ENCODE results near the gene OR4E1. TPM values are rescaled to one million over a fixed set of nuclear protein-coding genes. Genes with fewer than 3 reads are reported as not detected.
"Not testable (repeated sequence)": the region's sequence is repeated elsewhere in the genome, so short reads cannot be mapped to it uniquely, and the experiment has no call there.

OR4E1 gene
- total and polyA plus RNA-seq, 2 donors, result 0.05 to 0.07 TPM

DNA sequence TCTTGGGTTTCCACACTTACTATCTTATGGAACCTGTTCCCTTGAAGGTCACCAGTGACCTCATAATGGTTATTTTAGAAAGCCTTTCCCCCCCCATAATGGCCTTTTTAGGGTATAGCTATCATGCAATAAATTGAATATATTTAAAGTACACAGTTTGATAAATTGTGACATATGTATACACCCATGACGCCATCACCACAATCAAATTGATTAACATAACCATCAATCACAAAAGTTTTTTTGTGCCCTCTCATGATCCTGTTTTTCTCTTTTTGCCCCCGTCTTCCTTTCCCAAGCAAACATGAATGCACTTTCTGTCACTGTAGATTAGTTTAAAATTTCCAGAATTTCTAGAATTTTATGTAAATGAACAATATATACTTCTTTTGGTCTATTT is 28.7 kb upstream of the OR4E1 start:
- H3K9me3 ChIP-seq (ENCODE audit: control insufficient read depth in 2 of 2, insufficient read depth in 1 of 2, low read length in 1 of 2), result peaks cover 0 to 1% of the 10 kb centered on the region in 2 donors
- H3K36me3 ChIP-seq (ENCODE audit: control insufficient read depth in 2 of 2, insufficient read depth in 2 of 2, low read length in 1 of 2), result no peaks in the 10 kb centered on the region
- no peaks in the 10 kb centered on the region for H3K27me3 ChIP-seq (ENCODE audit: control insufficient read depth in 2 of 2, insufficient read depth in 1 of 2, low read length in 1 of 2)
- H3K27ac ChIP-seq (ENCODE audit: low read depth in 1 of 2, low read length in 1 of 2), result no peak overlapping the region
- 96% methylated on average over 2 of the region's 2 CpGs for WGBS
- no peaks in the 10 kb centered on the region for H3K4me1 ChIP-seq (ENCODE audit: control insufficient read depth in 2 of 2, insufficient read depth in 2 of 2, low read length in 2 of 2)
- DNase-seq (ENCODE audit: low read depth in 6 of 9, low spot score in 9 of 9), result no peak
- H3K4me3 ChIP-seq (ENCODE audit: low read length in 2 of 2), result no peak overlapping the region

GRCh38 chr14:21699551-21699950 is 25.9 kb upstream of the OR4E1 start:
- no peak for DNase-seq (ENCODE audit: low read depth in 6 of 9, low spot score in 9 of 9)
- no peaks in the 10 kb centered on the region for H3K27me3 ChIP-seq (ENCODE audit: control insufficient read depth in 2 of 2, insufficient read depth in 1 of 2, low read length in 1 of 2)
- no peak overlapping the region for H3K27ac ChIP-seq (ENCODE audit: low read depth in 1 of 2, low read length in 1 of 2)
- WGBS, result 97% methylated on average over 2 of the region's 2 CpGs
- H3K36me3 ChIP-seq (ENCODE audit: control insufficient read depth in 2 of 2, insufficient read depth in 2 of 2, low read length in 1 of 2), result no peaks in the 10 kb centered on the region
- H3K9me3 ChIP-seq (ENCODE audit: control insufficient read depth in 2 of 2, insufficient read depth in 1 of 2, low read length in 1 of 2), result no peaks in the 10 kb centered on the region
- no peaks in the 10 kb centered on the region for H3K4me1 ChIP-seq (ENCODE audit: control insufficient read depth in 2 of 2, insufficient read depth in 2 of 2, low read length in 2 of 2)
- no peak overlapping the region for H3K4me3 ChIP-seq (ENCODE audit: low read length in 2 of 2)

DNA sequence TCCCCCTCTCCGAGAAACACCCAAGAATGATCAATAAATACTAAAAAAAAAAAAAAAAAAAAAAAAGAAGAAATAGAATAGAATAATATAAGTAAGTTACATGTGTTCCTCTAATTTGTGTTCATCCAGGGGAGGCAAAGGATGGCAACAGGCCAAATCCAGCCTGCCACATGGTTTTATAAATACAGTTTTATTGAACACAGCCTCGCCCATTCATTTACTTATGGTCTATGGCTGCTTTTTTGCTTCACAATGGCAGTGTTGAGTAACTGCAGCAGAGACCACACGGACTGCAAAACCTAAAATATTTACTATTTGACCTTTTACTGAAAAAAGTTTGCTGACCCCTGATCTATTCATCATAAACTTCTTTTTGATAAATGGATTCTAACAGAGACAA is 24.9 kb upstream of the OR4E1 start:
- H3K4me3 ChIP-seq (ENCODE audit: low read length in 2 of 2); DNase-seq (ENCODE audit: low read depth in 6 of 9, low spot score in 9 of 9); H3K27ac ChIP-seq (ENCODE audit: low read depth in 1 of 2, low read length in 1 of 2); H3K27me3 ChIP-seq (ENCODE audit: control insufficient read depth in 2 of 2, insufficient read depth in 1 of 2, low read length in 1 of 2); H3K4me1 ChIP-seq (ENCODE audit: control insufficient read depth in 2 of 2, insufficient read depth in 2 of 2, low read length in 2 of 2); H3K36me3 ChIP-seq (ENCODE audit: control insufficient read depth in 2 of 2, insufficient read depth in 2 of 2, low read length in 1 of 2); H3K9me3 ChIP-seq (ENCODE audit: control insufficient read depth in 2 of 2, insufficient read depth in 1 of 2, low read length in 1 of 2): not testable (repeated sequence)
- 80% methylated on average over 2 of the region's 3 CpGs for WGBS

DNA sequence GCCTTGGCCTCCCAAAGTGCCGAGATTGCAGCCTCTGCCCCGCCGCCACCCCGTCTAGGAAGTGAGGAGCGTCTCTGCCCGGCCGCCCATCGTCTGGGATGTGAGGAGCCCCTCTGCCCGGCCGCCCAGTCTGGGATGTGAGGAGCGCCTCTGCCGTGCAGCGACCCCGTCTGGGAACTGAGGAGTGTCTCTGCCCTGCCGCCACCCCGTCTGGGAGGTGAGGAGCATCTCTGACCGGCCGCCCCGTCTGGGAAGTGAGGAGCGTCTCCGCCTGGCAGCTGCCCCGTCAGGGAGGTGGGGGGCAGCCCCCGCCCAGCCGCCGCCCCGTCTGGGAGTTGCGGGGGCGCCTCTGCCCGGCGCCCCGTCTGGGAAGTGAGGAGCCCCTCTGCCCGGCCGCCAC is 24.0 kb upstream of the OR4E1 start:
- H3K27me3 ChIP-seq (ENCODE audit: control insufficient read depth in 2 of 2, insufficient read depth in 1 of 2, low read length in 1 of 2); H3K9me3 ChIP-seq (ENCODE audit: control insufficient read depth in 2 of 2, insufficient read depth in 1 of 2, low read length in 1 of 2); H3K4me3 ChIP-seq (ENCODE audit: low read length in 2 of 2); H3K27ac ChIP-seq (ENCODE audit: low read depth in 1 of 2, low read length in 1 of 2); H3K4me1 ChIP-seq (ENCODE audit: control insufficient read depth in 2 of 2, insufficient read depth in 2 of 2, low read length in 2 of 2); DNase-seq (ENCODE audit: low read depth in 6 of 9, low spot score in 9 of 9); H3K36me3 ChIP-seq (ENCODE audit: control insufficient read depth in 2 of 2, insufficient read depth in 2 of 2, low read length in 1 of 2): not testable (repeated sequence)
- WGBS, result 97% methylated on average over 33 of the region's 33 CpGs

- H3K27me3 ChIP-seq (ENCODE audit: control insufficient read depth in 2 of 2, insufficient read depth in 1 of 2, low read length in 1 of 2), result no peaks in the 10 kb centered on the region
- DNase-seq (ENCODE audit: low read depth in 6 of 9, low spot score in 9 of 9), result no peak
Measured at GRCh38 chr14:21694425-21694824, 20.8 kb upstream of the OR4E1 start.

DNA sequence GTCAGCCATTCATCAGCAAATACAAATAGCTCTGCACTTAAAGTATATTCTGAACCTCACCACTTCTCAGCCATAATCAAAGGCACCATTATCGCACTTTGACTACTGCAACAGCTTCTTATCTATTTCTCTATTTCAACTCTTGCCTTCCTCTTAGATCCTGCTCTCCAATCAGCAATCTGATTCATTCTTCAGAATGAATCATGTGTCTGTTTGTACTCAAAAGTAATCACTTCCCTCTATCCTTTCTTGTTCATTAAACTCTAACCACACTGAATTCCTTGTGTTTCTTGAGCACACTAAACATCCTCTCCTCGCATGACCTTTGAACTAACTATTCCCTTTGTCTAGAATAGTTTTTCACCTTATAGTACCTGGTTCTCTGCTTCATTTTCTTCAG is 12.8 kb upstream of the OR4E1 start:
- H3K36me3 ChIP-seq (ENCODE audit: control insufficient read depth in 2 of 2, insufficient read depth in 2 of 2, low read length in 1 of 2), result no peaks in the 10 kb centered on the region
- 95% methylated on average over 2 of the region's 2 CpGs for WGBS

More at GRCh38 chr14:21694425-21694824, 20.8 kb upstream of the OR4E1 start:
- Histone ChIP-seq H3K27ac (ENCODE audit: low read depth in 1 of 2, low read length in 1 of 2) (no peak overlapping the region), H3K4me1 (ENCODE audit: control insufficient read depth in 2 of 2, insufficient read depth in 2 of 2, low read length in 2 of 2) (no peaks in the 10 kb centered on the region), H3K4me3 (ENCODE audit: low read length in 2 of 2) (no peak overlapping the region), H3K36me3 (ENCODE audit: control insufficient read depth in 2 of 2, insufficient read depth in 2 of 2, low read length in 1 of 2) (no peaks in the 10 kb centered on the region), H3K9me3 (ENCODE audit: control insufficient read depth in 2 of 2, insufficient read depth in 1 of 2, low read length in 1 of 2) (no peaks in the 10 kb centered on the region)

GRCh38 chr14:21680072-21680471 is 6.5 kb upstream of the OR4E1 start:
- 94% methylated on average over 2 of the region's 2 CpGs for WGBS
- no peak for DNase-seq (ENCODE audit: low read depth in 6 of 9, low spot score in 9 of 9)
- no peaks in the 10 kb centered on the region for H3K9me3 ChIP-seq (ENCODE audit: control insufficient read depth in 2 of 2, insufficient read depth in 1 of 2, low read length in 1 of 2)
- no peak overlapping the region for H3K4me3 ChIP-seq (ENCODE audit: low read length in 2 of 2)
- no peaks in the 10 kb centered on the region for H3K4me1 ChIP-seq (ENCODE audit: control insufficient read depth in 2 of 2, insufficient read depth in 2 of 2, low read length in 2 of 2)
- H3K36me3 ChIP-seq (ENCODE audit: control insufficient read depth in 2 of 2, insufficient read depth in 2 of 2, low read length in 1 of 2), result no peaks in the 10 kb centered on the region
- no peaks in the 10 kb centered on the region for H3K27me3 ChIP-seq (ENCODE audit: control insufficient read depth in 2 of 2, insufficient read depth in 1 of 2, low read length in 1 of 2)
- H3K27ac ChIP-seq (ENCODE audit: low read depth in 1 of 2, low read length in 1 of 2), result no peak overlapping the region

More for the DNA sequence above, 12.8 kb upstream of the OR4E1 start:
- H3K4me1 ChIP-seq (ENCODE audit: control insufficient read depth in 2 of 2, insufficient read depth in 2 of 2, low read length in 2 of 2), result no peaks in the 10 kb centered on the region
- H3K9me3 ChIP-seq (ENCODE audit: control insufficient read depth in 2 of 2, insufficient read depth in 1 of 2, low read length in 1 of 2), result no peaks in the 10 kb centered on the region
- no peak for DNase-seq (ENCODE audit: low read depth in 6 of 9, low spot score in 9 of 9)
- H3K4me3 ChIP-seq (ENCODE audit: low read length in 2 of 2), result no peak overlapping the region
- no peak overlapping the region for H3K27ac ChIP-seq (ENCODE audit: low read depth in 1 of 2, low read length in 1 of 2)
- H3K27me3 ChIP-seq (ENCODE audit: control insufficient read depth in 2 of 2, insufficient read depth in 1 of 2, low read length in 1 of 2), result no peaks in the 10 kb centered on the region

DNA sequence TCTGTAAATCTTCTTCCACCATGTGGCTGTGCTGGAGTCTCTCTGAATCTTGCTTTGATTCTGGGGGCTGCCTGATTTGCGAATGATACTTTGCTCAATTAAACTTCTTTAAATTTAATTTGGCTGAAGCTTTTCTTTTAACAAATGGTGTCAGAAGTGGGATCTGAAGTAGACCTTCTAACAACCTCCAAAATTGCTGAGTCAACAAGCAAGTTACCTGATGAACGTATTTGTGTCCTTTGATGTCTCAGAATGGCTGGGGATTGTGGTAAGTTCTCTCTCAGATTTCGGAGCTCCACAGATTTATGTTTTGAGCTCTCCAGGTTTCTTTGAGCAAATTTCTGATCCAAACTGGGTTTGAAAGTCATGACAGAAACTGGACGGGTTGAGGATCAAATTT is 1.9 kb upstream of the OR4E1 start:
- Histone ChIP-seq H3K9me3 (ENCODE audit: control insufficient read depth in 2 of 2, insufficient read depth in 1 of 2, low read length in 1 of 2) (no peaks in the 10 kb centered on the region), H3K4me3 (ENCODE audit: low read length in 2 of 2) (no peak overlapping the region), H3K36me3 (ENCODE audit: control insufficient read depth in 2 of 2, insufficient read depth in 2 of 2, low read length in 1 of 2) (no peaks in the 10 kb centered on the region), H3K27me3 (ENCODE audit: control insufficient read depth in 2 of 2, insufficient read depth in 1 of 2, low read length in 1 of 2) (no peaks in the 10 kb centered on the region), H3K27ac (ENCODE audit: low read depth in 1 of 2, low read length in 1 of 2) (no peak overlapping the region), H3K4me1 (ENCODE audit: control insufficient read depth in 2 of 2, insufficient read depth in 2 of 2, low read length in 2 of 2) (no peaks in the 10 kb centered on the region)
- 90% methylated on average over 4 of the region's 4 CpGs for WGBS
- DNase-seq (ENCODE audit: low read depth in 6 of 9, low spot score in 9 of 9), result no peak

DNA sequence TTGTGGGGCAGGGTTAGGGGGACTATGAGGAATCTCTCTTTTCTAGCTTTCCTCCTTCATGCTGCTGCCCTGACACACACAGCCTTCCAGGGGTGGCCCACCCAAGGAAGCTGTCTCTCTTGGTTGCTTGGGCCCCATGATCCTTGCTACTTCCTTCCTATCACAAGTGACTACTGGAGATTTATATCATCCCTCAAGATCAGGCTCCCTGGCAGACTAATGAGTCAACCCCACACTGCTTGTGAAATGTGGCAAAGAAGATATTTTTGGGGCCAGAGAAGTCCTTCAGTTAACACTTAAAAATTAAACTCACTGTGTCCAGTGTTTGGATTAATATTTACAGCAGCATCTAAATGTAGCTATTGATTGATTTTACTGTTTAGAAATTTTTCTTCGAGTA is 1.5 kb downstream of the OR4E1 start:
- Histone ChIP-seq H3K27me3 (ENCODE audit: control insufficient read depth in 2 of 2, insufficient read depth in 1 of 2, low read length in 1 of 2) (no peaks in the 10 kb centered on the region), H3K36me3 (ENCODE audit: control insufficient read depth in 2 of 2, insufficient read depth in 2 of 2, low read length in 1 of 2) (no peaks in the 10 kb centered on the region), H3K9me3 (ENCODE audit: control insufficient read depth in 2 of 2, insufficient read depth in 1 of 2, low read length in 1 of 2) (no peaks in the 10 kb centered on the region), H3K4me1 (ENCODE audit: control insufficient read depth in 2 of 2, insufficient read depth in 2 of 2, low read length in 2 of 2) (no peaks in the 10 kb centered on the region), H3K4me3 (ENCODE audit: low read length in 2 of 2) (no peak overlapping the region), H3K27ac (ENCODE audit: low read depth in 1 of 2, low read length in 1 of 2) (no peak overlapping the region)
- no peak for DNase-seq (ENCODE audit: low read depth in 6 of 9, low spot score in 9 of 9)
- WGBS, result 97% methylated on average over 1 of the region's 1 CpG

DNA sequence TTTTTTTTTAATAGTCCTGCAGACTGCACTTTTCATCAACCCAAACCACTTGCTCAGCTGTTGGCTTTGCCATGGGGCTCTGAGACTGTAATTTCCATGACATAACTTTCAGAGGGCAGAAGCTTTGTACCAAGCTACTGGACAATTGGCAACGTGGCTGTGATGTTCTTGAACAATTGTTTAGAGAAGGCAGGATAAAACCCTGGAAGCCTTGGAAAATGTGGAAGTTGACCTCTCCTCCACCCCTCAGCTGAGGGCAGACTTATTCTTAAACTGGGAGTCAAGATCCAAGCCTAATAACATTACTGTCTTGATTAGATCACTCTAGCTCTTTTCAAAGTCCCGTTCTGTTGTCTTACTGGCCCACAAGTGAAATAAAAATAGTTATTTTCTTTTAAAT is 2.2 kb downstream of the OR4E1 start:
- 74% methylated on average over 2 of the region's 2 CpGs for WGBS
- H3K4me1 ChIP-seq (ENCODE audit: control insufficient read depth in 2 of 2, insufficient read depth in 2 of 2, low read length in 2 of 2), result no peaks in the 10 kb centered on the region
- no peaks in the 10 kb centered on the region for H3K27me3 ChIP-seq (ENCODE audit: control insufficient read depth in 2 of 2, insufficient read depth in 1 of 2, low read length in 1 of 2)
- no peaks in the 10 kb centered on the region for H3K9me3 ChIP-seq (ENCODE audit: control insufficient read depth in 2 of 2, insufficient read depth in 1 of 2, low read length in 1 of 2)
- no peak overlapping the region for H3K4me3 ChIP-seq (ENCODE audit: low read length in 2 of 2)
- no peak for DNase-seq (ENCODE audit: low read depth in 6 of 9, low spot score in 9 of 9)
- H3K36me3 ChIP-seq (ENCODE audit: control insufficient read depth in 2 of 2, insufficient read depth in 2 of 2, low read length in 1 of 2), result no peaks in the 10 kb centered on the region
- H3K27ac ChIP-seq (ENCODE audit: low read depth in 1 of 2, low read length in 1 of 2), result no peak overlapping the region
